Endometrial microvascular endothelial cells (primary cell): ENCODE data around the gene HLA-DQA2. TPM values are rescaled to one million over a fixed set of nuclear protein-coding genes. Genes with fewer than 3 reads are reported as not detected.
"Not testable (repeated sequence)": the region's sequence is repeated elsewhere in the genome, so short reads cannot be mapped to it uniquely, and the experiment has no call there.

Source experiments
- in situ Hi-C: cut with HindIII; loops from 2 replicates; pipeline ENCODE4 v1.10.0; 2017; ENCODE audit warnings: low sequenced_read_pairs, low pct_unique_long_range_greater_than_20kb; ENCODE audit errors: inconsistent ontology term
- total RNA-seq: library from RNA; depleted of rRNA; stranded (reverse); fragments of >200 nt; gene quantifications from one replicate; pipeline ENCODE4 v1.2.3, GENCODE V29; 2015; ENCODE audit errors: inconsistent ontology term

The HLA-DQA2 gene
- not detected for total RNA-seq

DNA sequence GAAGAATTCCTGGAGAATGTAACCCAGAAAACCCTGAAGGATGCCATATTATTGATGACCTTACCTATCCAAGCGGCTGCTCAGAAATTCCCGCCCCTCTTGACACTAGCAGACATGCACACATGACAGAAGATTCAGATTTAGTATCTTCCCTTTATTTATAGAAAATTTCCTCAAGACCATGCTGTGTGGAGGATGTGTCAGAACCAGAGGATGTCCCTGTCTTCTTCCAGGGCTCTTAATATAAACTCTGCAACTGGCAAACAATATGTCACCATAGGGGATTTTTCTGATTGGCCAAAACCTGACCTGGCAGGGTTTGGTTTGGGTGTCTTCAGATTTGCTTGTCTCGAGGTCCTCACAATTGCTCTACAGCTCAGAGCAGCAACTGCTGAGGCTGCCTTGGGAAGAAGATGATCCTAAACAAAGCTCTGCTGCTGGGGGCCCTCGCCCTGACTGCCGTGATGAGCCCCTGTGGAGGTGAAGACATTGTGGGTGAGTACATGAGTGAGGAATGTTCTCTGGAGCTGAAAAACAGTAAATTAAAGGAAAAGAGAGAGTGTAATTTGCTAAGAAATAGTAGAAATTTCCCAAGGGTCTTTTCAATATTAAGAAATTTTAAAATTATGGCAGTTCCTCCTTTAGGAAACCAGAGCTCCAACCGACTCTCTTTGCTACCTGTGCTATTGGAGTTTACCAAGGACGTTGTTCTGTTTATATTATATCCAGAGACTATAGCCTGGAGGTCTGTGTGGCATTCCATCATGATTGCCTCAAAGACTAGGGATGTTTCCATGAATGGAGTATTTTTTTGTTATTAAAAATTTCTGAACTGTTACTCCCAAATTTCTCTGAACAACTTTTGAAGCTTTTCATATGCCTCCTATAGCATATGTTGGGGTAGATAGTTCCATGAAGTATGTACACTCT lies at the start of gene HLA-DQA2:
Gene HLA-DQA2 (plus strand): TSS at position 361 of the 930 bp plus-strand sequence. CDS start 53 bp downstream, at position 414.
- in situ Hi-C loops = no loop called here

GRCh38 chr6:32692019-32692418 lies 49.2 kb upstream of the HLA-DQA2 start:
- in situ Hi-C loops = no loop called here

DNA sequence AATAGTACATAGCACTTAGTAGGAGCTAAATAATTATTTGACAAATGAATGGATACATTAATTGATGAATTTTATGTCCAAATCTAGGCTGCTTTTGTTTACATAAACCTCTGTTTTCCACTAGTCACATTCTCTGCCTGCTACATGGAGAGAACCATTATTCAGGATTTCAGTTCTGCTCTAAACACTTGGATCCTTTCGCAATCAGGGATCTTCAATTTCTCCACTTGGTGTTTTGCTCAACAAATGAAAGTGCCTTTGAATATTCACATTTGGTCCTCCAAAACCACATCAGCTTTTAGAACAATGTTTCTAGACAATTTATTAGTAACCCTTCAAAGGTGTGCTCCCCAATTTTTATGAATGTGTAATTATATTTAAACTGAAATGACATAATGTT lies 44.2 kb upstream of the HLA-DQA2 start:
- in situ Hi-C loops = no loop called here

DNA sequence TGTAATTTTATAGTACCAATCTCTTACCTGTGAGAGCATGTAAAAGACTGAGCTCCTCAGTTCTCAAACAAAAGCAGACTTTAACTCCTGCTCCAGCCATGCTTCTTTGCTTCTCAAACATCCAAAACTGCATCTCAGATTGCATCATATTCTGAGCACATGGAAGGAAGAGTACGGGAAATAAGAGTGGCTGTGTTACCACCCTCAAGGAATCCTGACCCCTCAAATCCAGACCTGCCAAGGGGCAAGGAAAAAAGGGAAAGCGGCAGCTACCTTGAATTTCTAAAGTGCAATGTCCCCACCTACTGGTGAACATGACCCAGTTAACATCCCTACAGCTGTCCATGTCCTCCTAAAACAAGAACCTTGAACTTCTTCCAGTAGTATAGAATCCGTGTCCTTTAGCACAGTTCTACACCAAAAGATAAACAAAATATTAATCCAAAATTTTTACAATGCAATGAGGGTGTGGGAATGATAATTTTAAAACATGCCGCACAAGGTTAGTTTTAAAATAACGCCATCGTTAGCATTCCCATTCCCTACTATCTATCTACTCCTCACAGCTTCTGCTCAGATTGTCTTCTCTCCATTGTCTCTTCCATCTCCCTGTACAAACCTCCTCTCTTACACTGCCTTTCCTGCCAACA lies 40.7 kb upstream of the HLA-DQA2 start:
- in situ Hi-C loops = no loop called here

DNA sequence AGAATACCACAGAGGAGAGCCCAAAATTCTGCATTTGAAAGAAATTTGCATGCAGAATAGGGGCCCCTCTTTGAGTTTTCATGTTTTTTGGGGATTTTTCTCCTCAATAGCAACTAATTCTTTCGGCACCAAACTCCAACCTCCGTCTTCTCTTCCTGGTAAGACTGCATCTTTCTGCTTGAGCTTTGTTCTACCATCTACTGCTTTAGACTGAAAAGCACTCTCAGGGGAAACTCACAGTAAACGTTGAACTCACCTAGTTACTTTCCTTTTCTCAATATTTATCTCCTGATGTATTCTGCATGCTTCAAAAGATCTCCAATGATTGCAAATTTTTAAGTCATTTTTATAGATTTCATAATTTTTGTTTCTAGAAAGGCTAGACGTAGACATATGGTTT lies 37.8 kb upstream of the HLA-DQA2 start:
- in situ Hi-C loops = no loop called here

- in situ Hi-C loops = not testable (repeated sequence)
Measured at GRCh38 chr6:32705164-32705563, 36.0 kb upstream of the HLA-DQA2 start.

DNA sequence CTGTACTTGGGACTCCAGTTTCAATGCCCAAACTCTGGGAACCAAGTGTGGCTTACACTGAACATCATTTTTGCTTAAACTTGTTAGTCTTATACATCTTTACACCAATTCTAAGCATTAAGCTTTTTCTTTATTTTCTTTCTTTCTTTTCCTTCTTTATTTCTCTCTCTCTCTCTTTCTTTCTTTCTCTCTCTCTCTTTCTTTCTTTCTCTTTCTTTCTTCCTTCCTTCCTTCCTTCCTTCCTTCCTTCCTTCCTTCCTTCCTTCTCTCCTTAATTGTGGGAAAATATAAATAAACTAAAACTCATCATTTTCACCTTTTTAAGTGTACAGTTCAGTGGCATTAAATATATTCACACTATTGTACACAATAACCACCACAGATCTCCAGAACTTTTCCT lies 31.6 kb upstream of the HLA-DQA2 start:
- in situ Hi-C loops = no loop called here

DNA sequence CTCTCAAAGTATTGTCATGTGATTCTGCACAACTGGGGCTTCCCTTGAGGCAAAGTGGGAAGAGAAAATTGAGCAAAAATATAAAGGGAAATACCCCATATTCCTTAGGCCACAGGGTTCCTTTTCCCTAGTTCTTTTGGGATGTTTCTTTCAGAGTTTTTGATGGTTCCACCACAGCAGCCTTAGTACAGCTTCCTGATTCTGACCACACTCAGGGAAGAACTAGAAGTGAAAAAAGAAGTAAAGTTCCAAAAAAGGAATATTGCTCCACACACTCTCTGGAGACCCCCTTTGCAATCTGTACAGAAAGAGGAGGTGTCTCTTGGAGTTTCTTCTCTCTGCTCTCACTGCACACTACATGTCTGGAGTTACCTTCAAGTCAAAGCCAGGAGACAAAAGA lies 27.9 kb upstream of the HLA-DQA2 start:
- in situ Hi-C loops = no loop called here

DNA sequence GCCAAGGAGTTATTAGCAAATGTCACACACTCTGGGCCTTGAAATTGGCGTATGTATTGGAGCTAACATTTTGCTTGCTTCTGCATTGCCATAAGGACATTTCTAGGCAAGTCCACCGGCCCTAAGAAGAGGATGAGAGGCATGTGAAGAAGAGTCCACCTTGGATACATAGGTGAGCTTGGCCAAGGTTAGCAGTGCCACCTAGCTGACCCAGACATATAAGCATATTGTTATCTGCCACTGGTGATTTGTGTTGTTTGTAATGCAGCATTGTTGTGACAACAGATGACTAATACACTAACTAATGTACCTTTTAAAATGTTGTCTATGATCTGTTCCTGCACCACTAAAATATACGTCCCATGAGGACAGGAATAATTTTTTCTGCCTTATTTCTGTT lies 24.8 kb upstream of the HLA-DQA2 start:
- in situ Hi-C loops = no loop called here

- in situ Hi-C loops = no loop called here
Measured at GRCh38 chr6:32718879-32719278, 22.3 kb upstream of the HLA-DQA2 start.

- in situ Hi-C loops = no loop called here
Measured at GRCh38 chr6:32738126-32738525, 3.1 kb upstream of the HLA-DQA2 start.

DNA sequence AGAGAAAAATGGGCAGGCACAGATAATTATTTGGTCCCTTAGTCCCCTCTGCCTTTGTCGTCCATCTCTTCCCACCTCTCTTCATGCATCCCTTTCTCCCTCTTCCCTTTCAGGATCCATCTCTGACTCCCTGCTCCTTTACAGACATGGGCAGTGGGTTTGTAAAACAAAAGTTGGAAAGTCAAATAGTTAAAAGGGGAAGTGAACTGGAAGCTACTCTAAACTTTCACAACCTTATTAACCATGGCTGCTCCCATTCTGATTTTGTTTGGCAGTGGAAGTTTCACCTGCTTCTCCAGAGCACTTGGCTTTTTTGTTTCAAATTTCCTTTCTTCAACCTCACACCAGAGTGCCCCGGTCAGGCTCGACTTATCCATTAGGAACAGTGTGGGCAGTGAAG lies 1.2 kb downstream of the HLA-DQA2 start:
- in situ Hi-C loops = no loop called here

- in situ Hi-C loops = no loop called here
Measured at GRCh38 chr6:32744776-32745175, 3.6 kb downstream of the HLA-DQA2 start.

DNA sequence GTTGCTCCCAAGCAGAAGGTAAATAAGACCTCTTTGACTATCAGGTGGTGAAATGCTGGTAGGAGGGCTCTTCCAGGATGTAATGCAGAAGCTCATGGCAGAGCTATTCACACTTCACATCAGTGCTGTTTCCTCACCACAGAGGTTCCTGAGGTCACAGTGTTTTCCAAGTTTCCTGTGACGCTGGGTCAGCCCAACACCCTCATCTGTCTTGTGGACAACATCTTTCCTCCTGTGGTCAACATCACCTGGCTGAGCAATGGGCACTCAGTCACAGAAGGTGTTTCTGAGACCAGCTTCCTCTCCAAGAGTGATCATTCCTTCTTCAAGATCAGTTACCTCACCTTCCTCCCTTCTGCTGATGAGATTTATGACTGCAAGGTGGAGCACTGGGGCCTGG lies 4.5 kb downstream of the HLA-DQA2 start:
- in situ Hi-C loops = not testable (repeated sequence)

- in situ Hi-C loops = no loop called here
Measured at GRCh38 chr6:32752580-32752979, 11.4 kb downstream of the HLA-DQA2 start.

GRCh38 chr6:32759669-32760068 lies 18.5 kb downstream of the HLA-DQA2 start:
- in situ Hi-C loops = no loop called here

GRCh38 chr6:32761072-32761471 lies 19.9 kb downstream of the HLA-DQA2 start:
- in situ Hi-C loops = no loop called here

DNA sequence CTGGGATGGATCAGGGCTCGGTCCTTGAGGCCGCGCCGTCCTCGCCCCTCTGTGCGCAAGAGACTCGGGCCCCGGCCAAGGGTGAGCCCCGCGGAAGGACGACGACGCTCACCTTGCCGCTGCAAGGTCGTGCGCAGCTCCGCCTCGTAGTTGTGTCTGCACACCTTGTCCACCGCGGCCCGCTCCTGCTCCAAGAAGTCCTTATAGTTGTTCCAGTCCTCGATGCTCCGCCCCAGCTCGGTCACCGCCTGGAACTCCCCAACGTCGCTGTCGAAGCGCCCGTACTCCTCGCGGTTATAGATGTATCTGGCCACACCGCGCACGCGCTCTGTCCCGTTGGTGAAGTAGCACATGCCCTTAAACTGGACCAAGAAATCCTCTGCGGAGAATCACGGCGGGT lies 20.4 kb downstream of the HLA-DQA2 start:
- in situ Hi-C loops = no loop called here

DNA sequence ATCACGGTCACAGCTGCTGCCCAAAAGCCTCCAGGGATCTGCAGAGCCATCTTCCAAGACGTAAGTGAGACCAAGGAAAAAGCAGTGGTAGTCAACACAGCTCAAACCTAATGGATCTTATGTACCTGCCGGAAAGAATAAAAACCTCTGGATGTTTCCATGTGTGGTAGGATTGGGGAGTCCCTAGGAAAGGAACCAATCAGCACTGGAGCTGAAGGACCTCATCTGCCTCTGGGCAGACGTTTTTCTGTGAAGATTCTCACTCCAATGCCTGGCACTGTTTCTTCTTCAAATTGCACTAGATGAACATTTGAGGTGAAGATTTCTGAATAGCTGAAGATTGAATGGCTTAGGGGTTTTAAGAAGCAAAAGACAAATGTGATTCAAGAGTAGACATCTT lies 22.2 kb downstream of the HLA-DQA2 start, which contains the start of gene HLA-DQB2:
Gene HLA-DQB2 (minus strand): TSS at position 112 of the 400 bp plus-strand sequence. CDS start 62 bp downstream, at position 50.
- in situ Hi-C loops = no loop called here

DNA sequence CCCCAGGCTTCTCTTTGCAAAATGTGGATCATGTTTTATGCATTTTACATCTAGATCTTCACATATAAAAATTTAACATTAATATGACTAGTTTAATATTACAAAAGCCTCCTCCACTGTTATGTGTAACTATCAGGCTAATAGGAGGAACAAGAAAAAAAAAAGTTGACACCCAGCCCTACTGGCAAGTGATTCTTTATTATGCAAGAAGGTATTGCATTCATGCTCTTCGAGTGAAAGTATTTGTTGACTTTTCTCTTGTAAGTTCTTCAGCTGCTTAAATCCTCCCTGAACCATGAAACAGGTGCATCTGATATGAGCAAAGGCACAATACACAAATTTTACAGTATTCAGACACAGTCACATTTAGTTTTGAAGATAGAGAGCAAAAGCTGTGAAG lies 22.9 kb downstream of the HLA-DQA2 start:
- in situ Hi-C loops = no loop called here
